ENCODE data around the gene CDC123.

GRCh38 chr10:12235116-12235694, 39.2 kb downstream of the CDC123 start:
- no peak for TF ChIP-seq CTCF (IDR thresholded peaks at IDR 0.05; ENCODE audit: insufficient read depth, low read length)
- no peak for TF ChIP-seq POLR2AphosphoS5 (IDR thresholded peaks at IDR 0.05; ENCODE audit: low read depth)
- TF ChIP-seq REST (IDR thresholded peaks at IDR 0.05; ENCODE audit: insufficient replicate concordance, low read depth): no peak
- no peak for TF ChIP-seq GABPA (IDR thresholded peaks at IDR 0.05; ENCODE audit: low read depth)
